GM19328 (cell line): ENCODE data around the gene CXCL11.
"Not testable (repeated sequence)": the region's sequence is repeated elsewhere in the genome, so short reads cannot be mapped to it uniquely, and the experiment has no call there.

Source experiments
- ATAC-seq: cut with Tn5 transposase; IDR thresholded peaks from one replicate; pipeline ENCODE4 v1.9.1; 2021; ENCODE audit warnings: mild to moderate bottlenecking, moderate library complexity; ENCODE audit not compliant: unreplicated experiment

CXCL11 gene

GRCh38 chr4:76003035-76003434 lies 32.8 kb downstream of the CXCL11 start:
- no peak for ATAC-seq

DNA sequence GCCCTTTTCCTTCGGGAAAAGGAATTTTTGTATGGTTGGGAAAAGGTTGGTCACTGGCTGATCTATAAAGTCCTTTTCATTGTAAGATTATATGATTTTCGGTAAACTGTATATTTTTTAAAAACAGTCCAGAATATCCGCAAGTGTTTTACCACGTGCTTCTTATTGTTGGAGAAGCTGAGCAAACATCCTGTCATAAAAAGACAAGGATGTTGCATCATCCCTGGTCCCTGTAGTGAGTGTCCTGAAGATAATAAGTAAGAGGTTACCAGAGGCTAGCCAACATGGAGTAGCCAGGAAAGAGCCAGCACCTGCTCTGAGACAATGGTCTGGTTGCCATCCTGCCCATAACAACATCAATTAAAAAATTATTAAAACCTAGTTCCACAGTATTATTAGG lies 33.7 kb downstream of the CXCL11 start:
- ATAC-seq = no peak

DNA sequence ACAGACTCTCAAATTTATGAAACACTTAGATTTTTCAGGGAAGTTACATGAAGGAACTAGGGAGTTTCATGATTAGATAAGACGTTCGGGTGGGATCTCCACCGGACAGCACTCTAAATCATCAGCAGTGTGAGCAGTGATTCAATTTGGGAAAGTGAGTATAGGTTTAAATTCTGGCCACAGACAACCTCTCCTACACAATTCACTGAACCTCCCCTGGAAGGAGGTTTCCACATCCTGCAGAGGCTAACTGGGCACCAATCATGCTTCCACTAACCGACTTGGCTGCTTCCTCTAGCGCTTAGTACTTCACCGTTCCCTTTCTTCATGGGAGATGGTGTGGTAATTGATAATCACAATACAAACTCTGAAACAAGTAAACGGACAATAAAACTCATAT lies 34.2 kb downstream of the CXCL11 start:
- ATAC-seq = no peak

GRCh38 chr4:76000279-76000678 lies 35.6 kb downstream of the CXCL11 start:
- ATAC-seq = no peak

GRCh38 chr4:75998525-75999147 lies 37.2 kb downstream of the CXCL11 start:
- not testable (repeated sequence) for ATAC-seq

DNA sequence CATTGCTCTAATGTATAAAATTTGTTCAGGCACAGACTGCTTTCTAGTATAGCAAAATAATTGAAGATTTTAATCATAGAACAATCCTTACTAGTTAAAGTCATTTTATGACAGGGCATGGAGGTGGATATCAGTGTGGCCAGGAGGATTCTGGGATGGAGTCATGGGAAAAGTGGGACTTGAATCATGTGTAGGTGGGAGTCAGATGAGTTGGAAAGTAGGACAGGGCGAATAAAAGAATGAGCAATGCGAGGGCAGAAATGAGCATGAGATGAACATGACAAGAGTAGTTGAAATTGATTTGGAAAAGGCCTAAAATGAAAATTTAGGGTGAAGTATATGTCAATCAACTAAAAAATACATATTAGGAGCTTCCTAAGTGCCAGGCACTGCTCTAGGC lies 37.9 kb downstream of the CXCL11 start:
- ATAC-seq = no peak

DNA sequence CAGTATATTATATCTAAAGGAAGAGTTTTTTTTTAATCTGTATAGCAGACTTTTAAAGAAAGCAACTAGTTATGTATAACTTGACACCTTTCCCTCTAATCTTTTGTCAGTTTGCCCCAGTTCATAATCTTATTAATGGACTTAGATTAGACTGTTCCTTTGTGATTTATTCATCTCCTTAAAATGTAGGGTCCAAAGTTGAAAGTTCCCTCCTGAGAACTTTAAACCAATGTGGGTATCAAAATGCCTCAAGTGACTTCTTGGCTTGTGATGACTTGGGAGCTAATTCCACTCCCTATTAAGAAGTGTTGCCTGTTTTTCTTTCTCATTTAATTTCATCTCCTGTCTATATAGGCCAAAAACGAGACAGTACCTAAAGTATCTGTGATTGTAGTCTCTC lies 38.8 kb downstream of the CXCL11 start:
- no peak for ATAC-seq

DNA sequence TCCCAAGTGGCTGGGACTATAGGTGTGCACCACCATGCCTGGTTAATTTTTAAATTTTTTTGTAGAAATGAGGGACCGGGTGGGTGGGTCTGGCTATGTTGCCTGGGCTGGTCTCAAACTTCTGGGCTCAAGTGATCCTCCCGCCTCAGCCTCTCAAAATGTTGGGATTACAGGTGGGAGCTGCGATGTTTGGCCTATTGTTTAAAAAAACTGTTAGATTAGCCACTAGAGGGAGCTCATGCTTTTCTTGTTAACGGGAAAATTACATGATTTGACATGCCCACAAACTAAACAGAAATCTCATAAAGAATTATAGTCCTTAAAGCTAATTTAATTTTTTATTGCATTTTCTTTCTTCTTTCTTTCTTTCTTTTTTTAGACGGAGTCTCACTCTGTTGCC lies 40.1 kb downstream of the CXCL11 start:
- no peak for ATAC-seq

GRCh38 chr4:75992462-75992861 lies 43.4 kb downstream of the CXCL11 start:
- no peak for ATAC-seq

GRCh38 chr4:75989846-75990528 lies 45.9 kb downstream of the CXCL11 start:
- ATAC-seq = no peak

DNA sequence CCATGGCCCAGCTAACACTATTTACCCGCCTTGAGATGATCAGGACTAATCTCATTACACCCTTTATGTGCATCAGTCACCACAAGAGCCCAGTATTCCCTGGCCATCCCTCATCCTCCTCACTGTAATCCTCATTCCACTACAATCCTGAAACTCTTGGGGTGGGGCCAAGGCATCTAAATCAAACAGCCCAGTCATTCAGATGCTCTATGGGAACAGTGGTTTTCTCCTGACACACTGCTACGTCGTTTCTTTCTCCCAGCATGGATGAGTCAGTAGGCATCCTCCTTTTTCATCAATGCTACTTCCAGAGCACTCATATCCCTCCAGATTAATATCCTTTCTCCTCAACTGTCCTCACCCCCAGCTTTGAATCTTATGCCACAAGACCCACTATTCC lies 50.8 kb downstream of the CXCL11 start:
- ATAC-seq = no peak
